Left kidney (tissue), 2 donors: ENCODE measurements around the gene ADARB1. TPM values are rescaled to one million over a fixed set of nuclear protein-coding genes. Genes with fewer than 3 reads are reported as not detected.
A peak's percentile ranks its signal among the peaks of the same experiment; 100 is the strongest.

ENCODE experiments used
- DNase-seq: peaks from one replicate; pipeline ENCODE4 v3.0.0-alpha.2; 2013
- polyA plus RNA-seq: library from polyadenylated mRNA; unstranded; fragments of 120-200 nt; gene quantifications from one replicate; pipeline ENCODE4 v1.2.1, GENCODE V29; 2013; ENCODE audit not compliant: insufficient read length

Gene ADARB1
- polyA plus RNA-seq, 1 donor: 18.3 TPM

DNA sequence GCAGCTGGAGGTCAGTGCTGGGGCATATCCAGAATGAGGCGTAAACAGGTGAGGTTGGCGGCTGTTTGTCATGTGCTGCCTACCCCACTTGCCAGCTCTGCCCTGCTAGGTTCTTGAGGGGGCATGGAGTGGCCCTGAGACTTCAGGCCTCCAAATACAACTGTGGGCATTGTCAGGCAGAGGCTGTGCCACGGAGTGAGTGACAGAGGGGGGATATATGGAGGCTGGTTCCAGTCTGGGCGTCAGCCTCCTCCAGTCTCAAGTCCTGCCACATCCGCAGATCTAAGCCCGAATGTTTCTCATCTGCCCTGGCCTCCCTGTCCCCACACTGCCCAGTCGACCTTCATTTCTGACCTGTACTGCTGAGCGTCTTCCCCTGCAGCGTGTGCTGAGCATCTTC, 128.0 kb downstream of the ADARB1 start:
- DNase-seq: no peak

DNA sequence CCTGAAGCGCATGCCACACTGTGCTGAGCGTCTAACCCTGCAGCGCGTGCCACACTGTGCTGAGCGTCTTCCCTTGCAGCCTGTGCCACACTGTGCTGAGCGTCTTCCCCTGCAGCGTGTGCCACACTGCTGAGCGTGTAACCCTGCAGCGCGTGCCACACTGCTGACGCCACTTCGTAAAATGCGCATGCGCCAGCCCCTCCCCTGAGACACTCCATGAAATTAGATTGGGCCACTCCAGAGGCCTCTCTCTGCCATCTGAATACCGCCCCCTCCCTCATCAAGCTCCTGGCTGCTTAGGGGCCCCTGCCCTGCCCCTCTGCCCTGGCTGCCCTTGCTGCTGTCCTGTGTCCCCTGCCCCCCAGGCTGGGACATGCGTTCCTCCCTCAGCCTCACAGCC, 128.5 kb downstream of the ADARB1 start:
- peak; percentile 11 for DNase-seq

DNA sequence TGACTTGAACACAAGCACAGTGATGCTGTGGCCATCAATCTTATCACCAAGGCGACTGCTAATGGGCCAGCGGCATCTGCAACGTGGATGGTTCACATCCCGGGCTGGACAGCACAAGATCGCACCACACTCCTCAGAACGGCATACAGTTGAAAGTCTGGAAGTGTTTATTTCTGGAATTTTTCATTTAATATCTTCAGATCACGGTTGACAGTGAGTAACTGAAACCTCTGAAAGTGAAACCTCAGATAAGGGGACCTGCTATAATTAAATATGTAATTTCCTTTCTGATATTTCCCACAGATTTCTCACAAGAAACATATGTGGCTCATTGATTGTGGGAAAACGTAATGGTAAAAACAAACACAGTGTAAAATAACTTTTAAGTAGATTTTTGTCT, 129.6 kb downstream of the ADARB1 start:
- DNase-seq: no peak

DNA sequence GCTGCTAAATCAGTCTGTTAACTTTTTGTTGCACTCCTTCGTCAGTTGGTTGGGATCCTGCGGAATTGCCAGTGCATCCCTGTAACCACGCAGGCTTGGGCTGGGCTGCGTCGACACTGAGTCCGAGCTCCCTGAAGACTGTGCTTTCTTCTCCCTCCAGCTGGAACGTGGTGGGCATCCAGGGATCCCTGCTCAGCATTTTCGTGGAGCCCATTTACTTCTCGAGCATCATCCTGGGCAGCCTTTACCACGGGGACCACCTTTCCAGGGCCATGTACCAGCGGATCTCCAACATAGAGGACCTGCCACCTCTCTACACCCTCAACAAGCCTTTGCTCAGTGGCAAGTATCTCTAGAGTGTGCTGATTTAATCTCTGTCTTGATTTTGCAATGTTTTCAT, 130.0 kb downstream of the ADARB1 start:
- no peak for DNase-seq

DNA sequence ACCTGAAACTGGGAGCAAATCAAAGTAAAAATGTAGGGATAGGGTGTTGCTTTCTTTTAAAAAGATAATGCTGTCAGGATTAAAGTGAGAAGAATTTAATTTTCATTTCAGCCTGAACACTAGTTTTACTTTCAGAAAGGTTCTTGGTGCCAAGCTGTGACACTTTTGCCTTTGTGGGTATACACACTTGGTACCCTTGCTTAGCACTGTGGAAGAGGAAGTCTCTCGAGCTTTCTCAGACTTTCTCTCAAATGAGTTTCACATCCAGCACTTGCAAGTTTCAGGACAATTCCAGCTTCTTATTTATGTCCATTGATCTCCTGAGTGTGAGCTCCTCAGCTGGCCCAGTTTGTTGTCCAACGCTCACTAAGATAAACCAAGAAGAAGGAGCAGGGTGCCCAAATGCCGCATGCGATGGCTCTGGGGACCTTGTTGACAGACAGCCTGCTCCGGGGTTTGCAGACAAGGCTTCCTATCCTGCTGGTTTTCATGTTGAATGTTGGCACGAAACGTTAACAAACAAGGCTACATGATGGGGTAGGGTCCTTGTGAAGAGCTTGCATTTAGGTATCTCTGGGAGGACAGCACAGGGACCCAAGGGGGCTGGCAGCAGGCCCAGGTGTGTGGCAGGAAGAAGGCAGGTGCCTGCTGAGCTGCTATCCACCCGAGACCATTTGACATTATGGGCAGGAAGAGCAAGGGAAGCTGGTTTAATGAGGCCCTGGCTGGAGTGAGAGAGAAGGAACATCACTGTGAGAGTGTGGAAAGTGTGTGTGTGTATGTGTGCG, 133.7 kb downstream of the ADARB1 start:
- no peak for DNase-seq

DNA sequence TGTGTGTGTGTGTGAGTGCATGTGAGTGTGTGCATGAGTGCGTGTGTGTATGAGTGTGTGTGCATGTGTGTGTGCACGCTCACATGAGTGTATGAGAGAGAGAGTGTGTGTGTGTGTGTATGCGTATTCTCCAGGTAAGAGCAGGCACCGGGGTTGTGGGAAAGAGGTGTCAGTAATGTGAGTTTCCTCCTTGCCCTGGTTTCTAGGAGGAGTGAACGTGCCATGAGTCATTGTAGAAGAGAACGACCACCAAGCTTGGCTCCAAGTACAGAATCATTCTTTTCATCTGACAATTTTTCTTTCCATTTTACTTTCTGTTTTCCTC, 134.2 kb downstream of the ADARB1 start:
- no peak for DNase-seq

DNA sequence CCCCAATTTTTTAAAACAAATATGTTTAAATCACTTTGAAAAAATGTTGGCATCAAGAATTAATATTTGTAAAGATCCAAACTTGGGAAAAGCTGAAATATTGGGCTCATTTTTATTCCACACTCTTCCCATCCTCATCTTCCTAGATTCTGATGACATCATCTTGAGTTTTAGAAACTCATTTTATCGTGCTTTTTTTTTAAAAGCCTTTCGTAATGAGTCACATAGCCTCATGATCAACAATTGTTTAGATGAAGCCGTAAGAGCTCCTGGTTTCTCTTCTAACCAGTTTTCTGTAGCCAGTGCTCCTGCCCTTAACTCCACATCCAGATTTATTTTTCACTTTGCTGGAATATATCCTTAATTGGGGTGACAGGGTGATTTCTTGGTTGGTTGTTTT, 134.7 kb downstream of the ADARB1 start:
- no peak for DNase-seq

DNA sequence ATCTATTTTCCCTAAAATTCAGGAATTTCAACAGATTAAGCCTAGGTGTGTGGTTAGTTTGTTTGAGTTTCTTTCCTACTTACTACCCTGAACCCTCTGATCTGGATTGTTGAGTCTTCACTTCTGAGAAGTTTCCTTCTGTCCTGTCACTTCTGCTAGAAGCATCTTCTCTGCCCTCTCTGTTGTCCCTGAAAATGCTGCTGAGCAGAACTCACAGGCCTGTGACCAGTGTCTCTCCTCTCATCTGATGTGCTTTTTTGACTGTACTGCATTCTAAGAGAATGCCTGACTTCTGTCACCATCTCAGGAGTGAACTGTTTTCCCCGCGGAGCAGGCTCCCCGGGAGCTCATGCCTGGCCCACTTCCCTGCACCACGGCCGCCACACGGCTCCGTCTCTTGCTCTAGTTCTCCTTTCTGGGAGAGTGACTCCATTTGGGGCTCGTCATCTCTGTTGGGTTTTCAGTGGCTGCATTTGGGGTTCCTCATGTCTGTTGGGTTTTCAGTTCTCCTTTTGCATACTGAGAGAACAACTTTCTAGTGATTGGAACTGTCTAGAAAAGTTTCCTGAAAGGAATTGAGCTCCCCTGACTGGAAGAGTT, 135.4 kb downstream of the ADARB1 start:
- DNase-seq: no peak

DNA sequence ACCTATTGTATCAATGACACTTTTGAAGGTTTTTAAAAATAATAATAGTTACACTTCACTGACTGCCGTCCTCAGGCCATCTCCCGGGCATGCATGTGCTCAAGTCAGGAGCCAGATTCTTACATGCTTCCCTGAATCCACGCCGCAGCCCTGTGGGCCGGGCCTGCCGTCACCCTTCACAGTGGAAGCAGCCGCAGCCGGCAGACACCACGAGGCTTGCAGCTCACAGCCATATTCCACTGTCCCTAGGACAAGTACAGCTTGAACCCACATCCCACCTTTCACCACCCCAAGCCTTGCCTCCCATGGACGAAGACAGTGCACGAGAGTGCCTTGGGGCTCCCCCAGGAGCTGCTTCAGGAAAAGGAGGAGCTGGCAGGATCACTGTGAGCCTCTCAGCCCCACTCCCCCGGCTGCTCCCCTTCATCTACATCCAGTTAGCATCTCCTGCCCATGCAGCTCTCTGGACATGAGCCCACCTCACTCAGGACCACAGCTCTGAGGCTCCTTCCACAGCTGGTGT, 136.1 kb downstream of the ADARB1 start:
- DNase-seq: no peak

DNA sequence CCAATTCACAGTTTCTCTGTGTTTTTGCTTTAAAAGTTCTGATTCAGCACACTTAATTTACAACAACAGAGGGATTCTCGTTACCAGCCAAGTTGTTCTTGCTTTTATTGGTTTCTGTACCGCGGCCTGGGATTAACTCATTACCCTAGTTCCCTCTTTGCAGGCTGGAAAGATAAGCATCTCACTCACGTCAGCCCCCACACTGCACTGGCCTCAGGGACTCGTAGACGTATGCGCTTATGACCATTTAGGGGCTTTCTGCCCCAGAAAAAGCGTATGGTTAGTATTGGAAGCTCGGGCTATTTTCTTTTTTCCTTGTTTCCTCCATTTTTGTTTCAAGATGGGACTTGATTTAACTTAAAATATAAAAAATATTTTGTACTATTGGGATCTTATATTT, 137.3 kb downstream of the ADARB1 start:
- peak; percentile 21 for DNase-seq

DNA sequence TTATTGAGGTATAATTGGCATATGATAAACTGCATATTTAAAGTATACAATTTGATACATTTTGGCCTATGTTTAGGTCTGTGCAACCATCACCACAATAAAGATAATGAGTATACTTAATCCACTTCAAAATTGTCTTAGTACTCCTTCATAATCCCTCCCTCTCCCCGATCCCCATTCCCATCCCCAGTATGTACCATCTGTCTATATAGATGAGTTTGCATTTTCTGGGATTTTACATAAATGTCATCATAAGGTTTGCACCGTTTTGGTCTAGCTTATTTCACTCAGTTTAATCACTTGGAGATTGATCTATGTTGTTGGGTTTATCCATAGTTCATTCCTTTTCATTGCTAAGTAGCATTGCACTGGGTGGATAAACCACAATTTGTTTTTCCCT, 139.0 kb downstream of the ADARB1 start:
- no peak for DNase-seq

DNA sequence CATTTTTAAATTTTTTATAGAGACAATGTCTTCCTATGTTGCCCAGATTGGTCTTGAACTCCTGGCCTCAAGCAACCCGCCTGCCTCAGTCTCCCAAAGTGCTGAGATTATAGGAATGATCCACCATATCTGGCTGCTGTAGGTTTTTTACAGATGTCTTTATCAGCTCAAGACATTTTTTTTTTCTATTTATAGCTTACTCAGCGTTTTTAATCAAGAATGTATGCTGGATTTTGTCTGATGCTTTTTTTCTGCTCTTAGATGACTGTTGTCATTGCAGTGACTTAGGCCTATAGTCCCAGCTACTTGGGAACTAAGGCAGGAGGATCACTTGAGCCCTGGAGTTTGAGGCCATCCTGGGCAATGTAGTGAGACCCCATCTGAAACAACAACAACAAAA, 140.8 kb downstream of the ADARB1 start:
- DNase-seq: no peak

DNA sequence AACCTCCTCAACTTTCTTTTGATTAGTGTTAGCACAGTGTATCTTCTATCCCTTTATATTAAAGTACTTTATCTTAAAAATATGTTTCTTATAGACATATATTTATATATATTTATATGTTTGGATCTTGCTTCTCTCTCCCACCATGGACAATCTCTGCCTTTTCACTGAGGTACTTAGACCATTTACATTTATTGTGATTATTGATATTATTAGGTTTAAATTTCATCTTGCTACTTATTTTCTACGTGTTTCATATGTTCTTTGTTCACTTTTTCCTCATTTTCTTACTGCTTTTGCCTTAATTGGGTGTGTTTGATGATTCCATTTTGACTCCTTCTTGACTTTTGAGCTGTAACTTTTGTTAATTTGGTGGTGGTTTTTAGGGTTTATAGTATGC, 142.6 kb downstream of the ADARB1 start:
- no peak for DNase-seq

DNA sequence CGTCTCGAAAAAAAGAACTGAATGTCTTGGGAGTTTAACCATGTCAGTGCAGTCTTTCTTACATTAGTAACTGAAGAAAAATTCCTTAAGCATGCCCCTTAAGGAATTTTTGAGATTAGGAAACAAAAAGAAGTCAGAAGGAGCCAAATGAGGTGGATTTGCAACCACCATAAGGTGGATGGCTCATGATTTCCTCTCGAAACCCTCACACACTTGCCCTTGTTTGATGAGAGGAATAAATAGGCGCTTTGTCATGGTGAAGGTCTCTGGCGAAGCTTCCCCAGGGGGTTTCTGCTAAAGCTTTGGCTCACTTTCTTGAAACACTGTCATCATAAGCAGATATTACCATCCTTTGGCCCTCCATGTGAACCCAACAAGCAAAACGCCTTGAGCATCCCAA, 145.1 kb downstream of the ADARB1 start:
- no peak for DNase-seq

DNA sequence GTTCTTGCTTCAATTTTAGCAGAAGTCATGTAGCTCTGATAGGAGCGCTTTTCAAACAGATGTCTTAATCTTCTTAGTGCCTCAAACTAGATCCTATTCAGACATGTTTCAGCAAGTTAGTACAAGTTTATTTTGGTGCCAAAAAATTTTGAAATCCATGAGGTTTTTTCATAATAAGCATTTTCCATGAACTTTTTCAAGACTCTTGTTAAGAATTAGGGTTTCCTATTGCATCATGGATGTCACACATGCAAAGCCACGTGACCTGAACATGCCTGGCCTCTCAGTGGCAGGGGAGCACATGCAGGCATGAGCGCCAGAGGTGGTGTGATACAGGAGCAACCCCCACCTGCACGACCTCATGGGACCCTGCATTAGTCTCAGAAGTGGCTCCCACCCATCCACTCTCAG, 145.7 kb downstream of the ADARB1 start:
- no peak for DNase-seq

DNA sequence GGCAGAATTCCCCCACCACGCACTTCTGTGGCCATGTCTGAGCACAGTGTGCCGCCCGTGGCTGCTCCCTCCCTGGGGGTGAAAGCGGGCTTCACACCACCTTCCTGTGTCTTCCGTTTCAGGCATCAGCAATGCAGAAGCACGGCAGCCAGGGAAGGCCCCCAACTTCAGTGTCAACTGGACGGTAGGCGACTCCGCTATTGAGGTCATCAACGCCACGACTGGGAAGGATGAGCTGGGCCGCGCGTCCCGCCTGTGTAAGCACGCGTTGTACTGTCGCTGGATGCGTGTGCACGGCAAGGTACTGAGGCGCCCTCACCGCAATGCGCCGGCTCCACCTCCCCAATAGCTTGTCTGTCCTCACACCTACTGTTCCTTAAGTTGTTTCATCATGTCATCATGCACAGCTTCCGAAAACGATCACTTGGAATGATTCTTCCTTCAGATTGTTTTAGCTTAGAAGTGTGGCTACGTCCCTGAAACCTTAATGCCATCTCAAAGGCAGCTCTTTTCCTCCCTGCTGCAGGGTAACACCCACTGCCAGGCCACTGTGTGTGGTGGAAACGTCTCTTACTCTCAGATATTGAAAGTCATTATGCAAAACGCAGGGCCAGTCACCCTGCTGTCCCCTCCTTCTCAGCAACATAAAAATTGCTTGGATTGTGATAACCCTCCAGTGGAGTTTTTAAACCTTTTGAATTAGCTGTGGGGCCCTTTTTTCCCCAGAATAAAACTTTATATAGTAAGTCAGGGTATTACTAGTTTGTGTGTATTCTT, 146.5 kb downstream of the ADARB1 start:
- no peak for DNase-seq

DNA sequence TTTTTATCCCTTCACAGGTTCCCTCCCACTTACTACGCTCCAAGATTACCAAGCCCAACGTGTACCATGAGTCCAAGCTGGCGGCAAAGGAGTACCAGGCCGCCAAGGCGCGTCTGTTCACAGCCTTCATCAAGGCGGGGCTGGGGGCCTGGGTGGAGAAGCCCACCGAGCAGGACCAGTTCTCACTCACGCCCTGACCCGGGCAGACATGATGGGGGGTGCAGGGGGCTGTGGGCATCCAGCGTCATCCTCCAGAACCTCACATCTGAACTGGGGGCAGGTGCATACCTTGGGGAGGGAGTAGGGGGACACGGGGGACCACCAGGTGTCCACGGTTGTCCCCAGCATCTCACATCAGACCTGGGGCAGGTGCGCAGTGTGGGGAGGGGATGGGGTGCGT, 147.6 kb downstream of the ADARB1 start:
- no peak for DNase-seq

DNA sequence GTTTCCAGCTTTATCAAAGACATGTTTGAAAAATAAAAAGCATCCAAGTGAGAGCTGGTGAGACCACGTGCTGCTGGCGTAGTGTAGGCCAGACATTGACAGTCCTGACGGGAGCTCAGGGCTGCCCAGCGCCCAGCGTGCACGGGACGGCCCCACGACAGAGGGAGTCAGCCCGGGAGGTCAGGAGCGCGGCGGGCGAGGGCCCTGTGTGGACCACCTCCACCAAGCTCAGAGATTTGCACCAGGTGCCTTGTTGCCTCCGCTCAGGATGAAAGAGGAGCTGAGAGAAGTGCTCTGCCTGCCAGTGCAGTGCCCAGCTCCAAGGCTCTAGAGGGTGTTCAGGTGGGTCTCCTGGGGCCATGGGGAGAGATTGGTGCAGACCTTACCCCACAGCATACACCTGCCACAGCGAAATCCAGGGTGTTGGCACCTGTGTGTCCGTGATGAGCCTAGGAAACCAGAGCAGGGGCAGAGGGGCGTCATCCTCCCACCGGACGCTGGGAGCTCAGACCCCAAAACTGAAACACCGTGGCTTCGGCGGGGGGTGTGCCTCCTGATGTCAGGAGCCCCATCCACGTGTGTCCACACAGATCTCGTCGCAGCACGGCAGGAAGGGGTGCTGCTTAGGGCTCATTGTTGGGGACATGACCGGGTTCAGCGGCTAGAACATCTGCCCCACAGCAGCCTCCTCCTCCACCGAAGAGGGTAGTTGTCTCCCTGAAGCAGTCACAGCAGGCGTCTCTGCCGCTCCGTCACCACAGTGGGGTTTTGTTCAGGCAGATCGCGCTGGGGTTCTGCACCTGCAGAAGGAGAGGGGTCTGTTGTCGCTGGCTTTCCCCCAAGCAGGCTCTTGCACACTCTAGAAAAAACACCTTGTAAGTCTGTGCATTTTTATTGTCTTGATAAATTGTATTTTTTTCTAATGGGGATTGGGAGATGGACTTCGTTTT, 149.1 kb downstream of the ADARB1 start:
- DNase-seq: no peak

DNA sequence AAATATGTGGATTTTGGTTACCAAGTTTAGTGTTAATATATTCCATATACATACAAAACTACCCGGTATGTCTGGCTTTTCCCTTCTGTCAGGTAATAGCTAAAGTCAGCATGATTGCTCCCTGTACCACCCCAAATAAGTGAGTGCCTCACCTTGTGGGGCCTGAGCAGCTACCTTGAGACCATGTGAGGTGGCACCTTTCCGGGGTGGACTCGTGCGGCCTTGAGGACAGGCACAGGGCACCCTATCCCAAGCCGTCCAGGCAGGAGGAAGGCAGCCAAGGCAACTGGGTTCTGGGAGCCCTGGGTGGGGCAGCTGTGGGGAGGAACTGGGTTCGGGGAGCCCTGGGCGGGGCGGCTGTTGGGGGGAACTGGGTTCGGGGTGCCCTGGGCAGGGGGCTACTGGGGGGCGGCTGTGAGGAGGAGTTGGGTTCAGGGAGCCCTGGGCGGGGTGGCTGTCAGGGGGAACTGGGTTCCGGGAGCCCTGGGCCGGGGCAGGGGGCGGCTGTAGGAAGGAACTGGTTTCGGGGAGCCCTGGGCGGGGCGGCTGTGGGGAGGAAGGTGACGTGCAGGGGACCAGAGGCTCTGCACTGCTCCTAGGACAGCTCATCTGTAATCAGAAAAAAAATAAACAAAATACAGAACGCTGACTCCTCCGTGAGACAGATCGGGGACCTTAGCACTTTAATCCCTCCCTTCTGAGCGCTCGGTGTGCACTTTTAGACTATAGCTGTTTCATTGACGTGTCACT, 150.0 kb downstream of the ADARB1 start:
- DNase-seq: no peak

DNA sequence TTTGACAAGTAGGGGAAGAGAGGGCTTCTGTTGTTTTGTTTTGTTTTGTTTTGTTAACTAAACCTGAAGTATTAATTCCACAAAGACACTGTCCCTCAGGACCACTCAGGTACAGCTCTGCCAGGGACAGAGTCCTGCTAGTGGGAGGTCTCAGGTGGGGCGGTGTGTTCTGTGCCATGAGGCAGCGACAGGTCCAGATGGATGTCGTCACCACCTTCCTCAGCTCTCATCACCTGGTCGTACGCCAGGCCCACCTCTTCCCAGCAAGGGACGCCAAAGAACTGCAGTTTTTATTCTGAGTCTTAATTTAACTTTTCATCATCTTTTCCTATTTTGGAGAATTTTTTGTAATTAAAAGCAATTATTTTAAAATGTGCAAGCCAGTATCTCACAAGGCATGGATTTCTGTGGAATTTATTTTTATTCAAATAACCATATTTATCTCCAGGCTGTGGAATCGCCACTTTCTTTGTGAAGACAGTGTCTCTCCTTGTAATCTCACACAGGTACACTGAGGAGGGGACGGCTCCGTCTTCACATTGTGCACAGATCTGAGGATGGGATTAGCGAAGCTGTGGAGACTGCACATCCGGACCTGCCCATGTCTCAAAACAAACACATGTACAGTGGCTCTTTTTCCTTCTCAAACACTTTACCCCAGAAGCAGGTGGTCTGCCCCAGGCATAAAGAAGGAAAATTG, 150.8 kb downstream of the ADARB1 start:
- no peak for DNase-seq
